GM21447 (cell line): ENCODE results near the gene TMEM120B.
A peak's percentile ranks its signal among the peaks of the same experiment; 100 is the strongest.
"Not testable (repeated sequence)": the region's sequence is repeated elsewhere in the genome, so short reads cannot be mapped to it uniquely, and the experiment has no call there.

ENCODE experiments used
- ATAC-seq: cut with Tn5 transposase; IDR thresholded peaks from one replicate; pipeline ENCODE4 v1.9.1; 2021; ENCODE audit not compliant: unreplicated experiment

The TMEM120B gene

GRCh38 chr12:121712461-121713256, at the start of gene TMEM120B:
TSS of gene TMEM120B (plus strand) at chr12:121712752. CDS start at chr12:121712896, 144 bp downstream.
- peak; percentile 76 for ATAC-seq

GRCh38 chr12:121663610-121663929, 49.0 kb upstream of the TMEM120B start:
- no peak for ATAC-seq

- ATAC-seq, result not testable (repeated sequence)
These were observed 45.7 kb upstream of the TMEM120B start for GRCh38 chr12:121666829-121667228.

- ATAC-seq, result no peak
These were observed 43.6 kb upstream of the TMEM120B start for GRCh38 chr12:121668750-121669520.

- no peak for ATAC-seq
These were observed 43.0 kb upstream of the TMEM120B start, which contains the start of gene MORN3 for GRCh38 chr12:121669521-121669900. TSS of gene MORN3 (minus strand) at chr12:121669654. CDS start at chr12:121669483, 171 bp downstream.

GRCh38 chr12:121673013-121673511, 39.5 kb upstream of the TMEM120B start:
- no peak for ATAC-seq

GRCh38 chr12:121676190-121676589, 36.4 kb upstream of the TMEM120B start:
- ATAC-seq, result no peak

- ATAC-seq, result no peak
These were observed 34.2 kb upstream of the TMEM120B start for GRCh38 chr12:121678305-121678704.

GRCh38 chr12:121678716-121679300, 33.7 kb upstream of the TMEM120B start:
- ATAC-seq, result no peak

GRCh38 chr12:121679661-121680197, 32.8 kb upstream of the TMEM120B start:
- not testable (repeated sequence) for ATAC-seq

- no peak for ATAC-seq
These were observed 23.6 kb upstream of the TMEM120B start for GRCh38 chr12:121688966-121689365.

GRCh38 chr12:121689430-121689829, 23.1 kb upstream of the TMEM120B start:
- no peak for ATAC-seq

GRCh38 chr12:121692744-121693143, 19.8 kb upstream of the TMEM120B start:
- ATAC-seq, result not testable (repeated sequence)

- no peak for ATAC-seq
These were observed 19.3 kb upstream of the TMEM120B start for GRCh38 chr12:121693155-121693687.

GRCh38 chr12:121697093-121697698, 15.4 kb upstream of the TMEM120B start:
- ATAC-seq, result no peak

- not testable (repeated sequence) for ATAC-seq
These were observed 14.7 kb upstream of the TMEM120B start for GRCh38 chr12:121697861-121698260.

GRCh38 chr12:121701667-121702277, 10.8 kb upstream of the TMEM120B start:
- no peak for ATAC-seq

- ATAC-seq, result no peak
These were observed 9.6 kb upstream of the TMEM120B start for GRCh38 chr12:121702944-121703343.

- ATAC-seq, result no peak
These were observed 7.0 kb upstream of the TMEM120B start for GRCh38 chr12:121705514-121705913.
